ENCODE data around the gene NPEPL1. TPM values are rescaled to one million over a fixed set of nuclear protein-coding genes. Genes with fewer than 3 reads are reported as not detected.

Gene NPEPL1
- total RNA-seq, 1 experiment from 2014 or later: 41.9 TPM

- Histone ChIP-seq H3K9me3 (peaks cover 3% of the 10 kb centered on the region; the same call in 1 of the 2 replicates), H3K27me3 (replicated peaks; ENCODE audit: control insufficient read depth, insufficient read depth, low read length) (peaks cover 6% of the 10 kb centered on the region), H3K36me3 (ENCODE audit: control insufficient read depth, insufficient read depth, low read length) (no peaks in the 10 kb centered on the region), H3K4me3 (ENCODE audit: low read depth, low read length) (no peak overlapping the region), H3K4me1 (no peaks in the 10 kb centered on the region)
- Mint-ChIP-seq H3K27me3 (ENCODE audit: insufficient read depth, unreplicated experiment) (peaks cover 40% of the 10 kb centered on the region), H3K27ac (ENCODE audit: unreplicated experiment) (no peak overlapping the region), H3K4me3 (ENCODE audit: unreplicated experiment) (no peak overlapping the region), H3K4me1 (ENCODE audit: low read depth, unreplicated experiment) (no peaks in the 10 kb centered on the region), H3K9me3 (ENCODE audit: unreplicated experiment) (peaks cover 1% of the 10 kb centered on the region), H3K36me3 (ENCODE audit: insufficient read depth, unreplicated experiment) (peaks cover 5% of the 10 kb centered on the region)
- no peak for TF ChIP-seq CTCF (IDR thresholded peaks at IDR 0.05; ENCODE audit: insufficient read depth in 1 of 2, low read depth in 1 of 2, low read length in 1 of 2, severe bottlenecking in 1 of 2, unreplicated experiment in 1 of 2)
- ChIA-PET CTCF (no interaction called here), POLR2A (no interaction called here)
- intact Hi-C loops (cut with micrococcal nuclease; ENCODE audit: unreplicated experiment): no loop called here
- DNase-seq: no peak
- no TSS peak for BruUV-seq (replicated peaks)
These were observed 28.3 kb downstream of the NPEPL1 start for GRCh38 chr20:58720890-58721289.

DNA sequence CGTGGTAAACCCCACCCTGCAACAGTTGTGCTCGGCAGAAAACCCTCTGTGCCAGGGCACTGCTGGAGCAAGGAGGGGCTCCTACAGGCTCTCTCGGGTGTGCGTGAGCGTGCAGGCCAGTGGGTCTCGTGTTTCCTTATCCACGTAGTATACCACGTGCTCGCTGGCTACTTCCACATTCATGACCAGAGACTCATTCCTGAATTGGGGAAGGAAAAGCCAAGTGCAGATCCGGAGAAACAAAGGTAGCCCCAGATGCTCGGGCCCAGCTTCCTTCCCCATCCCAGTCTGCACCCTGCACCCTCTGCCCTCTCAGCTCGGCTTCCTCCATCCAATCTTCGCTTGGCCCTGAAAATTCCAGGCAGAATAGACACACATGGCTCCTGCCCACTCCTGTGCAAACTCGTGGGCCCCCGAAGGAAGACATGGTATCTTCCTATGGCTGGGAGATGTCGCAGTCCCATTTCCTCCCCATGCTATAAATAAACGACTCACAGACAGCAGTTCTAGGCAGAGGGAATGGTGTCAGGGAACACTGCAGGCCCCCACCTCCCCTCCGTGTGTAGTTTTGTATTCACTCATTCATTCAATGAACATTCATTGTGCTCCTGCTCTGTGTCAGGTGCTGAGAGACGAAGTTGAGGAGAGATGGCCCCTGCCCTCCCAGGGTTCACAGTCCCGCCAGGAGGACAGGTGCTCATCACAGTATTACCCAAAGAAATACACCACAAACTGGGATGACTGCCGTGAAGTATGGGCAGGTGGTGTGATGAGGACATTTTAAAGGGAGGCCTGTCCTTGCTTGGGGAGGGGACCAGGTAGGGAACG is 29.6 kb downstream of the NPEPL1 start:
- POLR2A ChIA-PET: no interaction called here
- no TSS peak for BruUV-seq (replicated peaks)
- peaks cover 9% of the 10 kb centered on the region; the same call in 1 of the 2 replicates for H3K9me3 ChIP-seq
- no peaks in the 10 kb centered on the region for H3K36me3 ChIP-seq (ENCODE audit: control insufficient read depth, insufficient read depth, low read length)
- CTCF ChIA-PET: no interaction called here
- Mint-ChIP-seq H3K27ac (ENCODE audit: unreplicated experiment) (no peak overlapping the region), H3K9me3 (ENCODE audit: unreplicated experiment) (peaks cover 9% of the 10 kb centered on the region), H3K36me3 (ENCODE audit: insufficient read depth, unreplicated experiment) (peaks cover 3% of the 10 kb centered on the region), H3K4me3 (ENCODE audit: unreplicated experiment) (no peak overlapping the region), H3K4me1 (ENCODE audit: low read depth, unreplicated experiment) (no peaks in the 10 kb centered on the region), H3K27me3 (ENCODE audit: insufficient read depth, unreplicated experiment) (peaks cover 45% of the 10 kb centered on the region)
- intact Hi-C loops (cut with micrococcal nuclease; ENCODE audit: unreplicated experiment): no loop called here
- no peak for TF ChIP-seq CTCF (IDR thresholded peaks at IDR 0.05; ENCODE audit: insufficient read depth in 1 of 2, low read depth in 1 of 2, low read length in 1 of 2, severe bottlenecking in 1 of 2, unreplicated experiment in 1 of 2)
- peak in 1 of 2 experiments; percentile 30 for DNase-seq
- H3K4me3 ChIP-seq (ENCODE audit: low read depth, low read length): no peak overlapping the region
- peaks cover 6% of the 10 kb centered on the region for H3K27me3 ChIP-seq (replicated peaks; ENCODE audit: control insufficient read depth, insufficient read depth, low read length)
- no peaks in the 10 kb centered on the region for H3K4me1 ChIP-seq

- Mint-ChIP-seq H3K9me3 (ENCODE audit: unreplicated experiment) (peaks cover 9% of the 10 kb centered on the region), H3K27me3 (ENCODE audit: insufficient read depth, unreplicated experiment) (peaks cover 46% of the 10 kb centered on the region), H3K4me3 (ENCODE audit: unreplicated experiment) (no peak overlapping the region), H3K36me3 (ENCODE audit: insufficient read depth, unreplicated experiment) (no peaks in the 10 kb centered on the region), H3K27ac (ENCODE audit: unreplicated experiment) (no peak overlapping the region), H3K4me1 (ENCODE audit: low read depth, unreplicated experiment) (no peaks in the 10 kb centered on the region)
- H3K36me3 ChIP-seq (ENCODE audit: control insufficient read depth, insufficient read depth, low read length): no peaks in the 10 kb centered on the region
- no peak for TF ChIP-seq CTCF (IDR thresholded peaks at IDR 0.05; ENCODE audit: insufficient read depth in 1 of 2, low read depth in 1 of 2, low read length in 1 of 2, severe bottlenecking in 1 of 2, unreplicated experiment in 1 of 2)
- BruUV-seq (replicated peaks): no TSS peak
- no peaks in the 10 kb centered on the region for H3K4me1 ChIP-seq
- H3K4me3 ChIP-seq (ENCODE audit: low read depth, low read length): no peak overlapping the region
- CTCF ChIA-PET: no interaction called here
- intact Hi-C loops (cut with micrococcal nuclease; ENCODE audit: unreplicated experiment): no loop called here
- H3K9me3 ChIP-seq: peaks cover 9% of the 10 kb centered on the region; the same call in 1 of the 2 replicates
- H3K27me3 ChIP-seq (replicated peaks; ENCODE audit: control insufficient read depth, insufficient read depth, low read length): peaks cover 6% of the 10 kb centered on the region
- DNase-seq: peak in 1 of 2 experiments; percentile 35
- POLR2A ChIA-PET: no interaction called here
These were observed 30.5 kb downstream of the NPEPL1 start for GRCh38 chr20:58722877-58723627.

Measured in Caco-2 (cell line).